GM18519 (cell line): ENCODE measurements around the gene SYNE1.
"Not testable (repeated sequence)": the region's sequence is repeated elsewhere in the genome, so short reads cannot be mapped to it uniquely, and the experiment has no call there.

ENCODE experiments used
- ATAC-seq: cut with Tn5 transposase; IDR thresholded peaks from one replicate; pipeline ENCODE4 v1.9.1; 2021; ENCODE audit warnings: mild to moderate bottlenecking, moderate library complexity; ENCODE audit not compliant: unreplicated experiment, low FRiP score

The SYNE1 gene

DNA sequence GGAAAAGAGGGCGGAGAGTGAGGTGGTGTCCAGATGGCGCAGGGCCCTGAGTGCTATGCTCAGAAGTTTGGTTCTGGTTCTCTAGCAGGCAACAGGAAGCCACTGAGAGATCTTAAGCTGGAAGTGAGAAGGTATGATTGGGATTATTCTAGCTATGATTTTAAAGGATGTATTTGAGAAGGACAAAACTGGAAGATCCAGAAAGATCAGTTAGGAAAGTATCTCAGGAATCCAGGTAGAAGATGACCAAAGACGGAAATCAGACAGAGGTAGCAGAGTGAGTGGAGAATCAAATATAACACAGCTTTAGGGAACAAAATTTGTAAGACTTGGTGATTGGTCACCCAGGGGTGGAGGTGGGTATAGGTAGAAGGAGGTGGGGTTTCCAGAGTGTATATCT lies 5.8 kb downstream of the SYNE1 start:
- ATAC-seq: no peak

DNA sequence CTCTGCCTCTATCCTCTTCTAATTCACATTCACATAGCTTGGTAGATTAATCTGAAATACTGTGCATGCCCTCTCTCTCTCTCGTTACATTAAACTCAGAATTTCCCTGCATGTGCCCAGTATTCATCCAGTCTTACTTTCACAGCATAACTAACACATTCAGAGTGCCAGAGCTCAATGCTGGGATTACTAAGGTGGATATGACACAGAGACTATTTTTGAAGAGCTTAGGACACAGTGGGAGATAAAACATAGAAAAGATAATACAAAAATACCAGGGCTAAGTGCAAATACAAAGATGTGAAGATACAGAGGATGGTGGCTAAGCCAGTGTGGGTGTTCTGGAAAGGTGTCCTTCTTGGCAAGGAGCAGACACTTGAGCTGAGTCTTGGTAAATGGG lies 6.3 kb downstream of the SYNE1 start:
- no peak for ATAC-seq

DNA sequence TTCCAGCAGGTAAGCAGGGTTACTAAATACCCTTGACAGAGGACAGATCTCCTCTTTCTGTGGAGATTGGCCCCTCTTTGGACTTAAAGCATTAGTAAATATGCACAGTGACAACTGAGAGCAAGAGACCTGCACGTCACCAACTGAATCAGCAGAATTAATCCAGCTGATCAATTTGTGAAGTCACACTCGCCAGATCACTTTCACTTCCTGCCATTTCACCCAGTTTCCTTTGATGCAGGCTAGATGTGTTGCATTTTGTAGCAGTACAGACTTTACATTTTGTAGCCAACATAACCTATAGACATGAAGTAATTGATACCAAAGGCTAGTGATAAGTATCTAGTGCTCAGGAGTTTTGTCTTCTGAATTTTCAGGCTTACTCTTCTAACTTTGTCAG lies 11.9 kb downstream of the SYNE1 start:
- ATAC-seq: no peak

DNA sequence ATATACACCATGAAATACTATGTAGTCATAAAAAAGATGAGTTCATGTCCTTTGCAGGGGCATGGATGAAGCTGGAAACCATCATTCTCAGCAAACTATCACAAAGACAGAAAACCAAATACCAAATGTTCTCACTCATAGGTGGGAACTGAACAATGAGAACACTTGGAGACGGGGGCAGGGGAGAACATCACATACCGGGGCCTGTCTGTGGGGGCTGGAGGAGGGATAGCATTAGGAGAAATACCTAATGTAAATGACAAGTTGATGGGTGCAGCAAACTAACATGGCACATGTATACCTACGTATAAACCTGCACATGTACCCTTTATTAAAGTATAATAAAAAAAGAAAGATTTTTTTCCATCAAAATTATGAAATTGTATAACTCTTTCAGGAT lies 22.4 kb downstream of the SYNE1 start:
- not testable (repeated sequence) for ATAC-seq

DNA sequence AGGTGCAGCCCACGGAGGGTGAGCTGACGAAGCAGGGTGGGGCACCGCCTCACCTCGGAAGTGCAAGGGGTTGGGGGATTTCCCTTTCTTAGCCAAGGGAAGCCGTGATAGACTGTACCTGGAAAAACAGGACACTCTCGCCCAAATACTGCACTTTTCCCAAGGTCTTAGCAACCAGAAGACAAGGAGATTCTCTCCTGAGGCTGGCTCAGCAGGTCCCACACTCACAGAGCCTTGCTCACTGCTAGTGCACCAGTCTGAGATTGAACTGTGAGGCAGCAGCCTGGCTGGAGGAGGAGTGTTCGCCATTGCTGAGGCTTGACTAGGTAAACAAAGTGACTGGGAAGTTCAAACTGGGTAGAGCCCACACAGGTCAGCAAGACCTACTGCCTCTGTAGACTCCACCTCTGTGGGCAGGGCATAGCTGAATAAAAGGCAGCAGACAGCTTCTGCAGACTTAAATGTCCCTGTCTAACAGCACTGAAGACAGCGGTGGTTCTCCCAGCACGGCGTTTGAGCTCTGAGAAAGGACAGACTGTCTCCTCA lies 28.0 kb downstream of the SYNE1 start:
- no peak for ATAC-seq

DNA sequence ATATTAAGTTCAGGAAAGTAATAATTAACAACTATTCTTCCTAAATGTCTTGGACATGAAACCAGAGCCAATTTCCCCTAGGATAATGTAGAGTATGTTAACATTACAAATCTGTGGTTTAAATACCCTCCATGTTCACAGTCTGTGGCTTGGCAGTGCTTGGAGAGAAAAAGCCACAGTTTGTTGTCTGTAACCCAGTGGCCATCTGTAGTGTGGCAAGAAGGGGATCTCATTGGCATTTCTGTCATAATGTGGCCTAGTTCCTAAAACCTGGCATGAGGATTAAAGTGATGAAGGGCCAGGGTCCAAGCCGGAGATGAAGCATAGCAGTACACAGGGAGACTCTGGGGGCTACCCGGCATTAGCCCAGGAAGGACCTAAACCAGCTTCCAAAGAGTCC lies 31.2 kb downstream of the SYNE1 start:
- no peak for ATAC-seq

DNA sequence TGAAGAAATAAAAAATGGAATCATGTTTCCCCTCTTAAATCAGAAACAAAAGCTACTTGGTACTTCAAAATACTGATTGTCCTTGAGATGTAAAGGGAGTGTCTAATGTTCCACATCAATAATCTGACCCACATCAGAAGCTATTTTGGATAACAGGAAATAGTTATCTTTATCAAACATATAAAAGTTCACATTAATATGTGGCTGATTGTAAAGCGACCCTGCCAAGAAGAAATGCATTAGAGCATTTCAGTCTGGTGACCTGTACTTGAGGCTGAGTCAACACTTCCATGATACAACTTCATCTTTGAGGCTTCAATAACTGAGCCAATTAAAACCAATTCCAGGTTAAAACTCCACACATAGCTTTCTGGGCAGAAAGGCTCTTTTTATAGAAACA lies 31.8 kb downstream of the SYNE1 start:
- ATAC-seq: no peak

DNA sequence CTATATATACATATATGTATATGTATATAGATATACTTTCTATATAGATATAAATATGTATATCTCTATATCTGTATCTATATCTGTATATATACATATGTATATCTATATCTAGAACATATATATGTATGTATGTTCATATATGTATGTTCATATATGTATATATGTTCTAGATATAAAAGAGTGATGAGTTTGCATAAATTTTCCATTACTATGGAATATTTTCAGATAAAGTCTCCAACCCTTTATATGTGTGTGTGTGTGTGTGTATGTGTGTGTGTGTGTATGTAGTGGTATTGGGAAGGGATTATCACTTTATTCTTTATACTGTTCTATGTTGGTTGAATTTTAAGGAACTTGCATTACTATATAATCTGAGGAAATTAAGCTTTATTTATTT lies 33.3 kb downstream of the SYNE1 start:
- no peak for ATAC-seq

DNA sequence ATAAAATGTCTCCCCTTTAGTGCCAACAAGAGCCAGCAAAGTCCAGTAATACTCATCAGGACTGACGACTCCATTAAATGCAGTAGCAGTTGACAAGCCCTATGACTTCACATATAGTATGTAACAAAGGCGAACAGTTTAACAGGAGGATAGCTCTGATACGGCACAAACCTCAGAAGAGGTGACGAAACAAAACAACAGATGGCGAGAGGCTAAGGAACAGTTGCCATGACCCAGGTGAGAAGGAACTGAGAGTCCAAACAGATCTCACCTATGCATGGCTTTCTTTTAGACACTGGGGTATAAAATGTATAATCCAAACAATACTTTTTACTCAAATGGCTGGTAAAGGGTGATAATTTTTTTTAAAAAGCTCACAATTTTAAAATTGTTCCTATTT lies 37.1 kb downstream of the SYNE1 start:
- no peak for ATAC-seq

DNA sequence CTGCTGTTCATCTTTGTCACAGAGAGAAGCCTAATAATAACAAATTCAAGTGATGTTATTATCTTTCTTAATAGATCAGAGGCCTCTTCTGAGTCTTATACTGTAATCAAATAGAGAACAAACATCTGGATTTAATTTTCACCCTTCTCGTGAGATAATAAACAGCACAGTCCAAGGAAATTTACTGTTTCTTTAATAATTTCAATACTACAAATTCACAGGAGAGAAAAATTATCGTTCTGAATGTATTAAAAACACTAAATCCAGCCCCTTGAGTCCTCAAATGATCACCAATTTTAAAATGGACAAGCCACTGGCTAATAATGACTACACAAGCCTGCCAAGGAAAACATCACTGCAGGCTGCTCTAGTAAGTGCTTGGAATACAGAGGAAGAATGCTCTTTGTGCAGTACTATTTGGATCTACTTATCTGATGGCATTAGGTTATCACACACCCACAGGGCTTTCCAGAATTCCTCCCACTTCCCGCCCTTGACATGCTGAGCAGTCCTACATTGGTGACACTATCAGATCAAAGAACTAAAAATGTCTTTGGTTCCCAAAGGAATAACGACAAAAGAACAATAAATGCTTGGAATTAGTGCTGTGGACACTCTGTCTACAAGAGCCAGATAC lies 38.1 kb downstream of the SYNE1 start:
- no peak for ATAC-seq

DNA sequence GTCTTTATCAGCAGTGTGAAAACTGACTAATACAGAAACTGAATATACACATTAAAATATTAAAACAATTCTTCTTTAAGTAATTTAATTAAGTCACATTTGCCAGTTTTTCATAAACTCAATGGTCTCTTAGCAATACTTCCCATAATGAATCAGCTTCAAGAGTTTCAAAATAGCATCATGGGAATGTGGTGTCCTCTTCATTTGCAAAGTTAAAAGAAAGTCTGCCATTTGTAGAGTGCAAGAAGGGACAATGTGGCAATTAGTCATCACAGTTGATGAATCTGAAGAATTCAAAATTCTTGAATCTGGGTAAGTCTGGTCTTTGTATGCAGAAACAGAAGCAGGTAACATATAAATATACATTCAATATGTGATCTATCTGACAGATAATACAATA lies 38.7 kb downstream of the SYNE1 start:
- ATAC-seq: no peak

DNA sequence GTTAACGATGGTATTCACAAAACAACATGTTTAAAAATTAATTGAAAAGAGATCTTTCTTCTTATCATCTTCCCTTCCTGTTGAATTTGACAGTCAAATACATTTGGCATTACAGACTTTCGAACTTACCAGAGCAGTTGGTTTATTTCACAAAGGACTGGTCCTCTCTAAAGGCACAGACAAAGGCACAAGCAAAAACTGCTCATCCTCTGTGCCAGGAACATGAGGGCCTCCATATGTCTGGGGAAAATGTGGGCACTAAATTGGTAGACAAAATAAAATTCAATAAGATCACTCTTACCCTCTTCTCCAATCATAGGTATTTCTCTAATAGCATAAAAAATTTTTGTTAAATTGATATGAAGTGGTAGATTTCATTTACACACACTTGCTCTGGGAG lies 40.4 kb downstream of the SYNE1 start:
- ATAC-seq: no peak

DNA sequence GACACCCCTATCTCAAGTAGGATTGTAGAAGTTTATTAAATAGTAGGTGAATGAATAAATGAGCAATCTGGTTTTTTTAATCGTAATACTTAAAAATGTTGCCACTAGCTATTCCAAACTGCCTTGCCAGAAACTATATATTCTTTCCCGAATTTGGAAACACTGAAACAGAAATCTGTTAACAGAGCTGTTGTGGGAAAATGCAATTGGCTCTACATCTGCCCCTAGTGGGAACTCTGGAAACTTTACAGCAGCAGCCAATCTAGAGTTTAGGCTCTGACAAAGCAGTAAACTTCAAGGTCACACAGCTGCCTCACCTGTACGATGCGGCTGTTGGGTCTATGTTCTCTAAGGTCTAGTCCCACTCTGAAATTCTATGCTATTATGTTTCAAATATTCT lies 41.7 kb downstream of the SYNE1 start:
- ATAC-seq: no peak

DNA sequence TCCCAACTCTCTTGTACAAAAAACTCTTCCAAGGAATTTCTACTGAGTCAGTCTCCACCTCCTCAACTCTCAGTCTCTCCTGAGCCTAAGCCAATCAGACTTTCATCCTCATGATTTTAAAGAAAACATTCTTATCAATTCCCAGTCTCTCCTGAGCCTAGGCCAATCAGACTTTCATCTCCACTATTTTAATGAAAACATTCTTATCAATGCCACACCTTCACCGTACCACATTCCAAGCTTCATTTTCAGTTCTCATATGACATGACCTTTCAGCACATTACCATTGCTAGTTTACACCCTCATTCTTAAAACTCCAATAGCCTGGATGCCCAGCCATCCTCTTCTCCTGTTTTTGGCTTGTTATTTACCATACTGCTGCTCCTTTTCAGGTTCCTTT lies 42.5 kb downstream of the SYNE1 start:
- ATAC-seq: no peak

DNA sequence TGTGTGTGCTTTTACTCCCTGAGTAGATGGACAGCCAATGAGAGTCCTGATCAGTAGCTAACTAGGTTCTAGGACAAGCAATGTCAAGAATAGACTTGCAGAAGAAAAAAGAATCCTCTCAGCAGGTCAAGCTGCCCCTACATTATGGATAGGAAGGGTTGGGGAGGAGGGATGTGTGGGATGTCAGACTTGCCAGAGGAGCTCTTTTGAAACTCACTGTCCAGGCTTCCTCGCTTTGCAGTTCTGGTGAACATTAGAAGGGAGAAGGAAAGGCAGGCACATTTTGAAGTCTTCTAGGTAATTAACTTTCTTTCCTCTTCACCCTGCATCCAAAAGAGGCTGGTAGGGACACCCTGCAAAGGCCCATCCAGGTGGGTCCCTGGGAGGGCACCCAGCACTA lies 48.7 kb downstream of the SYNE1 start:
- no peak for ATAC-seq

DNA sequence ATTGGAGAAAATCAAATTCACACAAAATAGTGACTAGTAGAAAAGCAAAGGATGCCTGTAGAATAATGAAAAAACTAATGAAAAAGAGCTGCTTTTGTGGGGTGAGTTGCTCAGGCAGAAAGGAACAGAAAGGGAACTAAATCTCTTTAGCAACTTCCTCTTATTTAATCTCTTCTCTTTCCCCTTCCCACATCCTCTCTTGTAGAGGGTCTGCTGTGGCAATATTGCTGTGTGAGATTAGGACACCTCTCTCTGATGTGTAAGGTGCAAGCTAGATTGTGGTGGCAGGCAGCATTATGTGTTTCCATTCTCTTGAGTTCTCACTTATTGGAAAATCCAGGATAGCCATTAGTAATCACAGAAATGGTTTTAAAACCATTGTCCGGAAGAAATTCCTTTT lies 49.7 kb downstream of the SYNE1 start:
- ATAC-seq: no peak

DNA sequence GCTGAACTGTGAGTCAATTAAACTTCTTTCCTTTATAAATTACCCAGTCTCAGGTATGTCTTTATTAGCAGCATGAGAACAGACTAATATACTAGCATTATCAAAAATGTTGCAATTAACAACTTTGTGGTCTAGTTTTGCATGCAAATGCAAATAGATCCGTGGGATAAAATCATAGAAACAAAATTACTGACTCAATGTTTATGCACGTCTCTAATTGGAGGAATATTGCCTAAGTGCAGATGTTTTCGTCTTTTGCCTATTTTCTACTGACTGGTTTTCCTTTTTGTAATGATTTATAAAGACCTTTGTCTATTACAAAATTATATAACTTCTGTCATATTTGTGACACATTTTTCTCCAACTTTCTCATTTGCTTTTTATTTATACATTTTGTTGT lies 51.9 kb downstream of the SYNE1 start:
- no peak for ATAC-seq

DNA sequence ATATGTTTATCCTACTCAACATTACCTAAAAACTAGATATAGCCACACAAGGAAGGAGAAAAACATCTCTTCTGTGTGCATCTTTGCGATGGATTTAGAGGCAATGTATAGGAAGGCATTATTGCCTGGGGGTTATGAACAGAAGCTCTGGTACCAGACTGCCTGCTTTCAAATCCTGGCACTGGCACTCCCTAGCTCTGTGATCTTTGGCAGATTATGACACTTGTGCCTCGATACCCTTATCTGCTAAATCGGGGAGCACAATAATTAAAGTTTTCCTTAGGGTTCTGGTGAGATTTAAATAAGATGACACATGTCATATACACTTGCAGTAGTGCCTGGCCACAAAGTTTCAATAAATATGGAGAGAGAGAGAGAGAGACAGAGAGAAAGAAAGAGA lies 53.3 kb downstream of the SYNE1 start:
- no peak for ATAC-seq

DNA sequence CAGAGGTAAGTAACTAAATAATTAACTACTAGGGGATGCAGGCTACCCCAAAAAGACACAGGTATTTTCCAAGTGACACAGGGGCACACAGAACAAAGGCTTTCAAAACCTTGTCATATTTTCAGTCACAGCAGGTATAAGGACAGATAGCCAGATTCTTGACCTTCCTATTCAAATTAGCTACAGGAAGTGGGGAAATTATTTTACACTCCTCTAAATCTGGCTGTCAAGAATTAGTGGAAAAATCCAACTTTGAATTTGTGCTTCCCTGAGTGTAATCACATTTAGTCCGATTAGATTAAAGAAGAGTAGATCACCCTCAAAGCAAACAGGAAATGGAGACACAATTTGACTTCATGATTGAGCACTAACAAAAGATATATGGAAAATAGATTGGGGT lies 60.6 kb downstream of the SYNE1 start:
- ATAC-seq: no peak

DNA sequence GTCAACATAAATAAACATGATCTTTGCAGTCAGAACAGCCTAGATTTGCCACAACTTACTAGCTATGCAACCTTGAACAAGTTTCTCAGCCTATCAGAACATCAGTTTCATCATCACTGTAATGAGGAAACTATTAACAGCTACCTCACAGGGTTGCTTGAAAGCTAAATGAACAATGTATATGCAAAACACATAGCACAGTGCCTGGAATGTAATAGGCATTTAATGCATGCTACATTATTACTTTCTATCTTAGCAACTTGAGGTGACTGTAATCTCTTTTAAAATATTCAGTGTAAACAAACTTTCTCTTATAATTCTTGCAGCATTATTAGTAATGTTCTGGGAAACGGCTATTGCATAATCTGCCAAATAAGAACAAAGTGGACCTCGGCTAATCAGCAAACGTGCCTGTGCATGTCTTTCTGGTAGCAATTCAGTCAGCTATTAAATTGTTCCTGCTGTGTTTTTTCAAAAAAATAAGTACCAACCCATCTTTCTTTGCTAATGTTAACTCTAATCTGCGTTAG lies 61.5 kb downstream of the SYNE1 start:
- ATAC-seq: no peak

DNA sequence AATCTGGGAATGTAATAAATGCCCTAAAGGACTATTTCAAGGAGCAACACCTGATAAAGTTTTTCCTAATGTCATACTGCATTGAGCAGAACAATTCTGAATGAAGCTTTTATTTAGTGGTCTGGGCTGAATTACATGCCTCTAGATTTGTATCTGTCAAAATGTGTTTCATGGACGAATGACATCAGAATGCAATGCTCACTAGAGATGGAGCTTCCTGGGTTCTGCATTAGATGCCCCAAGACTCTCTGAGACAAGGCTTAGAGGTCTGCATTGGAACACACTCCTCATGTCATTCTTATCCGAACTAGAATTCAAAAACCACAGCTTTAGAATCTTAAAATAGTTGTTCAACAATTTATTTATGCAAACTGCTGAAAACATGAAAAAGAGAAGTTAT lies 62.0 kb downstream of the SYNE1 start:
- ATAC-seq: no peak

DNA sequence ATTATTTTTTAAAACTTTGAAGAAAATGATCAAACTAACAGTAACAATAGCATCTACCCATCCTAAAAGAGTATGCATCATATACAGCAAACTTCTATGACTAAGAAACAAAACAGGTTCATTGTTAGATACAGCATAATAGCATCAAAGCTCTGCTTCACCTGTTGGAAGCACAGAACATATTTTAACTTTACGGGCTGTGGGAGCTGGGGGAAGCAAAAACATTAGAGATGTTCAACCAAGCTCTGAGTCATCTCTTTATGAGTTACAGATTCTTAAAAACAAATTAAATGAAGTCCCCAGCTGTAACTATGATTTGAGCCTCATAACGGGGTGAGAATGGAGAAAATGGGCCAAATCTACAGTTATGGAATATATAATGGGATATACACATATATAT lies 63.4 kb downstream of the SYNE1 start:
- no peak for ATAC-seq
